GM11168 (cell line): ENCODE data around the gene PXDN.

ENCODE experiments used
- in situ Hi-C: fragments of 300-500 bp; cut with MboI; formaldehyde crosslinking; loops from one replicate; pipeline ENCODE4 v1.12.0; 2022; ENCODE audit warnings: low sequenced_read_pairs; ENCODE audit not compliant: unreplicated experiment

PXDN gene

DNA sequence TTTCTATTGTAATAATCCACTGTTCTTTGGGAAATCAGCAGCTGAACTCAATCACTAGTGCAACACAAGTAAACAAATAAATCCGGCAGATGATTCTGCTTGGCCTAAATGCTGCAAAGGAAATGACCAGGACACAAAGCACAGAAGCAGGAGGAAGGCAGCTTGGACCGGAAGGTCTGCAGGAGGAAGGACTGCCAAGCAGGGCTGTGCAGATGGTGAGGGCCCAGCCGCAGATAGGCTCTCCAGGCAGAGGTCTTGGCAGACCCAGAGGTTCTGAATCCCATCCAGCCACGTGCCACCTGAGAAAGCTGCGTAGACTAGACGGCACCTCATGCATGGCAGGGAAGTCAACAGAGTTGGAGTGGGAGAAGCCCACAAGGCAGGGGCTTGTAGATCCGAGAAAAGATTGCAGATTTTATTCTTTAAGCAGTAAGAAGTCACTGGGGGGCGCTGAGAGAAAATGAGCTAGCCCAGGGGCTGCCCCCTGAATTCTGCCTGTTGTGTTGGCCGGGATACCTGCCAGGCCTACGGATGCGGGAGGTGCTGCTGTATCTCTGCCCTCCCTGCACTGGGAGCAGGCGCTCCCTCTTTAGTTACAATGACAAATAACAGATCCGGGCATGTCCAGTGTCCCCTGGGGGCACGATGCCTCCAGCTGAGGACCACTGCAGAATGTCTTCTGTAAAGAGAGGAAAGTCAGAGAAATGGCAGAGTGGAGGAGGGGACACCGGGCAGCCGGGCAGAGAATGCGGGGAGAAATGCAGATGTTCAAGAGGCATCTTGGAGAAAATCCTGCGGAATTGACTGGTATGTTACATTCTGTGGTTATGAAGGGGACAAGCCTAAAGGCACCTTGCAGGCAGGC, 153.5 kb downstream of the PXDN start:
- in situ Hi-C loops, result no loop called here

GRCh38 chr2:1588978-1589621, 155.2 kb downstream of the PXDN start:
- in situ Hi-C loops, result no loop called here

GRCh38 chr2:1588051-1588977, 156.0 kb downstream of the PXDN start:
- in situ Hi-C loops, result no loop called here

- in situ Hi-C loops, result no loop called here
These were observed 157.1 kb downstream of the PXDN start for GRCh38 chr2:1586923-1587840.

GRCh38 chr2:1586251-1586922, 157.9 kb downstream of the PXDN start:
- in situ Hi-C loops, result no loop called here

GRCh38 chr2:1585635-1586034, 158.7 kb downstream of the PXDN start:
- in situ Hi-C loops, result no loop called here

- in situ Hi-C loops, result no loop called here
These were observed 159.4 kb downstream of the PXDN start for GRCh38 chr2:1584691-1585485.

- in situ Hi-C loops, result no loop called here
These were observed 160.2 kb downstream of the PXDN start for GRCh38 chr2:1584051-1584531.

DNA sequence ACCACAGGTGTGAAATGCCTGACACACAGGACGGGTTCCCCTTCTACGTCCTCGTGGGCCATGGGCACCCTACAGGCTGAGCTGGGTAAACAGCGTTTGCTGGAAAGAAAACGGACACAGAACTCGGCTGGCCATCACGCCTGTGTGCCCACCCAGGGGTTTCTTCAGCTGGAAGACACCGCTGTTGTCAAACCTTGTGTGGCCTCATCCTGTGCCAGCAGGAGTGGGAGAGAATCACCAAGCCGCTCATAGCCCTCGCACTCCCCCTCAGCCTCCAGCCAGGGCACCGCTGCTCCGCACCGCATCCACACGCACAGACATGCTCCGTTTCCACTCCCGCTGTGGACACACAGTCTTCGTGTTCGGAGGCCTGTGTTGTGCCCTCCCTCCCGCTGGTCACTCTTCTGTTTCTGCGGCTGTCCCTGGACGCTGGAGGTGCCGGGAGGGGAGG, 161.4 kb downstream of the PXDN start:
- in situ Hi-C loops, result no loop called here

DNA sequence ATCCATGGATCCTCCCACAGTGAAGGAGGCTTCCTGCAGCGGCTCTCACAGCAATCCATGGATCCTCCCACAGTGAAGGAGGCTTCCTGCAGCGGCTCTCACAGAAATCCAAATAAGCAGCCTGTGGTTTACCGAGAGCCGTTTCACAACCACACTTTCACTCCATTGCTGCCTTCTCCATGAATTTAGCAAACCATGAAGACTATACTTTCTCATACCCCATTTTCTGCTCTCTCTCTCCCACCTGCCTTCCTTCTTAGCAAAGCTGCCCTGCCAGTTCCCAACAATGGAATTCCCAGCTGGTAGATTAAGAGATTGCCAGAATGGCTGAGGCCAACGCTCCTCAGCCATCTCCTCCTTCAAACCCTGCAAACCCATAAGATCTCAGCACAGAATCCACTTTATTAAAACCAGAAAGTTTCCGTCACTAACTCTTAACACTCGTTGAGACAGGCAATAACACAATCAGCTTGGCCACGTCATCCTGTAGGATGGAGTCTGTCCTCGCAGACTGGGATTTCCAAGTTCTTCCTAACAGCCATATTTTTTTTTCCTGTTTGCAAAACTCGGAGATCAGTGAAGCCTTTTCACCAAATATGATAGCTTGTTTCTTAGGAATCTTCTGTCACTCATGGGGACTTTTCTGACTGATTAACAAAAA, 162.2 kb downstream of the PXDN start:
- in situ Hi-C loops, result no loop called here
